ENCODE measurements around the gene TCF4.
A peak's percentile ranks its signal among the peaks of the same experiment; 100 is the strongest.

TCF4 gene

GRCh38 chr18:55354795-55355194 lies 233.2 kb downstream of the TCF4 start:
- no peak for DNase-seq

- DNase-seq, result peak in 1 of 56 donors; percentile 15
Observed at GRCh38 chr18:55353806-55354205, 234.2 kb downstream of the TCF4 start.

DNA sequence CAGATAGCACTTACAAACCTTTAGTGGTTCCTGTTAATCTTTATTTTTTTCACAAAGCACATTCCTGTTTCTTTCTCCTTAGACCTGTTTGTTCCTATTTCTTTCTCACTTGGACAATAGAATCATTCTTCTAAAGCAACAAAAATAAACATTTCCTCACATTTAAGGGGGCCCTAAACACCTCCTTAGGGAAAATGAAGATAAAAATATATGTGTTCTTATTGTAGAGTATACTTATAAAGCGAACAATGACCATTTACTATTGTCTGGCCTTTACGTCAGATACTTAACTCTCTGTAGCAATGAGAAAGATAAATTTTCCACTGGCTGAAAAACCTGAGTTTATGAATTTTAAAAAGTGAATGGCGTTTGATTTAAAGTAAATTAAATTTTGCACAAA lies 234.6 kb downstream of the TCF4 start:
- no peak for DNase-seq

GRCh38 chr18:55351980-55352714 lies 235.8 kb downstream of the TCF4 start:
- peak in 8 of 56 donors; percentile 13 to 47 (median 22) for DNase-seq

DNA sequence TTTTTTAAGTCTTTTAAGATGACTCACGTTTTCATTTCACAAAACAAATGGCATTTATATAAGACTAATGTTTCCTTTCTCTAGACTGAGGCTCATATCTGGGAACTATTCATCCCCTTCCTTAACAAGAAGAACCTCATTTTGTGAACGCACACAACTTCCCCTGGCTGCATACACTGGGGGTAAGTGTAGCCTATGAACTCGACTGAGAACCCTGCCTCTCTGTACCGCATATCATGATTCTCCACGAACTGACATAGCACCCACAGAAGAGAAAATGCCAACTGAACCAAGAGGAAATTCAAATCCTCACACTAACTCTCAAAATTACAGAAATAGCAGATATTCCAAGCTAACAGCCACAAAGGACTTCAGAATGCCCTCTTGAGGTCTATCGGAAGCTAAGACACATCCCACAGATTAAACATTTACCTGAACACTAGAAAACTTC lies 236.7 kb downstream of the TCF4 start:
- DNase-seq, result peak in 2 of 56 donors; percentile 32 to 55

DNA sequence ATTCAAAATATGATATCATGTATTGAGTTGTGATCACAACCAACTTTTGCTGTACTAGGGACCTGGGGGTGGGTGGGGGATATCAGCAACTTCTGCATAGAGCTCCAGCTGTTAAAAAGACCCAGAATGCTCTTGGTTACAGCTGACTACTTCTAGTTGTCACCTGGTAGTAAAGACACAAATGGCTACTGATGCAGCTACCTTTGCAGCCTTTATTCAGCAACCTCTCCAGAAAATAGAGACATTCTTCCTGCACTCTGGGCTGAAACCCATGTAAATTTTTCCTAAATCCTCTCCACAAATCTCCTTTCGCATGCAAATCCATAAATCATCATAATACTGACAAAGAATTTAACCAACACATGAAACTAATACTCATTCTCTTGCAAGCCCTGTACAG lies 238.3 kb downstream of the TCF4 start:
- DNase-seq, result no peak

GRCh38 chr18:55346961-55347740 lies 240.8 kb downstream of the TCF4 start:
- peak in 13 of 56 donors; percentile 12 to 56 (median 43) for DNase-seq

DNA sequence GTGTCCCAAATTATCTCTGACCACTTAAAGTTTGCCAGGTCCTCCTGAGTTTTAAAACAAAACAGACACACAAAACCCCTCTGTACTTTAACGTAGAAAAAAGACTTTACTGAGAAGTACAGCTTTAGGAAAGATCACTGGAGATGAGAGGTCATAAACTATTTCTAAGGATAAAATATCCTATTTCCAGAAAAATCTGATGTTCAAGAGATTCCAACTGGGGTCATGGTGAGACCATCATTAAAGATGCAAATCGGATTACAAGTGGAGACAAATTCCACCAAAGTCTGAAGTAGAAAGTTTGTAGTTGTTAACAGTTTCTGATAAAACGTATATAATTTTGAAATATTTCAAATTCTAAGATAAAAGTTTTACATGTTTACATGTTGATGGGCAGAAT lies 241.6 kb downstream of the TCF4 start:
- DNase-seq, result no peak

DNA sequence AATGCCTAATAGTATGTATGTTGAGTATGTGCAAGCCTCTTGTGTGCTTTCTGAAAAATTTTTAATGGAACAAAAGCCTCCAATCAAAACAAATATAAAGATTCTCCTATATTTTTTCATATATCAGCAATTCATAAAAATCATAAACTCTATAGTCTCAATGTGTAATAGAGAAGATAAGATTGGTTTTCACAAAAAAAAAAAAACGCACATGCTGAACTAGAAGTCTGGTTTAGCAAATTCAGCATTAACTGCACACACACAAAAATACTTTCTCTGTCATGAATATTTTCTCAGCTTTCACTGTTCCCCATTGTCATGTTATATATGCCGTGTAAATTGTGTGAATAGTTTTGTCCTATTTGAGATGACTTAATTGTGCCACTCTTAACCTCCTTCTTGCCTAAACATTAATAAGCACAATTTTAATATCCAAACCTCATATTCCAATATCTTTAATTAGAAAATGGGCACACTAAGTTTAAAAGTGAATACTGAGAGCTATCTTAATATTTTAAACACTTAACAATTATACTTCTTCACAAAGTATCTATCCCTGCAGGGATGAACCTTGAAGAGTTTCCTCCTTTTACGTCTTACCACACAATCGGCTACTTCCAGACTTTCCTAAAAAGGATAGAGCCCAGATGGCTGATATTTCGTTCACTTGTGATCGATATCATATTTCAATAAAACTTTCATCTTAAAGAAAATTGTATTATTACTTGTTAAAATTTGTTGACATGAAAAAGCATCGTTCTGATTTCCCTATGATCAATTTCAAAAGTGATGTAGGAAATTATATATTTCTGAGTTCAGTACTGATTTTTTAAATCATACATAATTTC lies 242.7 kb downstream of the TCF4 start:
- no peak for DNase-seq

- no peak for DNase-seq
Observed at GRCh38 chr18:55343396-55344073, 244.5 kb downstream of the TCF4 start.

GRCh38 chr18:55340998-55341397 lies 247.0 kb downstream of the TCF4 start:
- no peak for DNase-seq

DNA sequence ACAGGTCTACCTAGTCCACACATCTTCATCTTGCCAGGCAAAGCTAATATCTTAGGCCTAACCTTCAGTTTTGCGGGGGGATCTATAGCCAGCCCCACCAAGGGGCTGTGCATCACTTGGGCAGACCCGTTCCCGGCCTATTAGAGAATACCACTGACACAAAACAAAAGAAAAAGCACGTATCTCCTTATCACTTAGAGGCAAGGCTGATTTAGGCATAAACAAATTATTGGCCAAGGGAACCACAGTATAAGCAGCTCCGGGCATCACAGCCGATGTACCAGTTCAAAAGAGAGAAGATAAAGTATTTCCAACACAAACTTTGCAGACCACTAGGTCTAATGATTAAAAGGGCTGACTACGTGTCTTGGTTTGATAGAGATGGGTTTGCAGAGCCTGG lies 248.0 kb downstream of the TCF4 start:
- peak in 1 of 56 donors; percentile 20 for DNase-seq

DNA sequence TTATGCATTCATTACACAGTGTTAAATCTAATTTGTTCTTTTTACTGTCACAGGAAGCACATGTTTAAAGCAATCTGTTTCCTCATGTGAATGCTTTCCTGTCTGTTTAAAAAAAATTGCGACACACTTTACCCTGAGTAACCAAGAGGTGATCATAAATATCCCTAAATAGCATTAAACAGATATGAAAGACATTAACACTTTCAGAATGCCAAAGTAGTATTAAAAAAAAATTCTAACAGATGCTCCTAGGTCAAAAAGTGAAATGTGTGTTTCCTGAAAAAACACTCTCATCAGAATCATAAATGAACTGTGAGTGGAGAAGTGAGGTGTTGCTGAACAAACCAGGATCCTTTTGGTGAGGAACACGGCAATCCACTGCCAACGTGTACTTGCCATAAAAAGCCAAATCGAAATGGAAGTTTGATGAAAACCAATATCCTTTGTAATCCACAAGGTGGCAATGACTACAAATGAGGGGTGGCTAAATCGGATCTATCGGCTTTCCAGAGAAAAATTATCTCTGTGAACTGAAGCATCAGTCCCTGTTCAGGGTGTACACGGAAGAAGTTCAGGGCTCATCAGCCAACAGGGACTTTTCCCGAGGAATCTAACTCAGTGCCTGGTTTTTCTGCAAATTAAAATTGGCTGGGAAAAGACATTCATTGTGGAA lies 248.9 kb downstream of the TCF4 start:
- peak in 1 of 56 donors; percentile 40 for DNase-seq

- DNase-seq, result peak in 42 of 56 donors; percentile 12 to 75 (median 49)
Observed at GRCh38 chr18:55337908-55338521, 250.0 kb downstream of the TCF4 start.

DNA sequence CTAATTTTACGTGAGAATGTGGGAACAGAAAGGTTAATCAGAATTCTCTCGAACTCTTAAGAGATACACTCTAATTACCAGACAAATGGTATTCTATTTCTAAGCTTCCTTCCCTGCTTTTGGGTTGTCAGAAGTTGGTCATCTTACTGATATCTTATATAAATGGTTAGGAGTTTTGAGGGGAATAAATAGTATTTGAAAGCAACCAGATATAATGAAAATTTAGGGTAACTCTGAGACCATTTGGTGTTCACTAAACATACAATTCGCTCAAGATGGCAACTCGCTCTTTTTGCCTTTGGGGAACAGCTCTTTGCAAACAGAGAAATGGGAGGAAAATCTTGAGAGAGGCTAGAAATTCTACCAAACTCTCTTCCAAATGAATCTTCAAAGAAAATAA lies 250.9 kb downstream of the TCF4 start:
- DNase-seq, result no peak

DNA sequence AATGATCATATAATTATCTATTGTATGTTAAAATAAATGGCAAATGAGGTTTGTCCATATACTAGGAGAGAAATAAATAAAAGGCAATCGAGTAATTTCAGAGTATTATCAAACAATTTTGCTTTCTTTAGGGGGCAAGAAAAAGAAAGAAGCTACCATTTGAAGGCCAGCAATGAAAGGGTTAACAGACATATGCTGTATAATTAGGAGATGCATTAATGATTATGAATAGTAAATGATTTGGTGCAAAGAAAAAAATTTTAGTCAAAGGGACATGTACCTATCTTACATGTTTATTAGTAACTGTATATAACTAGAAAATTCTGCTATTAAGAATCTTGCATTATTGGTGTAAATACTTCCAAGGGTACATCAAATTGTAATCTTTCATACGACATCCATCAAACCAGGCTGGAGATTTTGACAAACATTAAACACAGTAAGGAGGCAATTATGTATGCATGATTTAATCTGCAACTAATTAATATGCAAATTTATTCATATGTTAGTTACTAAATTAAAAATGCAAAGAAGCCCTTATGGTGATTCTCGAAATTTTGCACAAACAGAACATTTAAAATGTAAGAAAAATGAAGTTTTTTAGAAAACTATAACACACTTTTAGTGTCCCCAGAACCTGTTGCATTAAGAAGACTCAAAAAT lies 251.4 kb downstream of the TCF4 start:
- DNase-seq, result no peak

GRCh38 chr18:55334875-55335274 lies 253.1 kb downstream of the TCF4 start:
- peak in 20 of 56 donors; percentile 12 to 63 (median 37) for DNase-seq

GRCh38 chr18:55331301-55331700 lies 256.7 kb downstream of the TCF4 start:
- no peak for DNase-seq

- no peak for DNase-seq
Observed at GRCh38 chr18:55328301-55328700, 259.7 kb downstream of the TCF4 start.
